ENCODE measurements around the gene CLCN4.

Gene CLCN4

GRCh38 chrX:10197279-10198210, 40.8 kb downstream of the CLCN4 start:
- no peak for DNase-seq (ENCODE audit: low read depth)

GRCh38 chrX:10198254-10198653, 41.5 kb downstream of the CLCN4 start:
- no peak for DNase-seq (ENCODE audit: low read depth)

GRCh38 chrX:10199212-10199611, 42.4 kb downstream of the CLCN4 start:
- no peak for DNase-seq (ENCODE audit: low read depth)

- no peak for DNase-seq (ENCODE audit: low read depth)
These were observed 46.8 kb downstream of the CLCN4 start for GRCh38 chrX:10203617-10204016.

GRCh38 chrX:10206317-10206716, 49.5 kb downstream of the CLCN4 start:
- DNase-seq (ENCODE audit: low read depth), result no peak

- DNase-seq (ENCODE audit: low read depth), result no peak
These were observed 51.6 kb downstream of the CLCN4 start for GRCh38 chrX:10208281-10208856.

GRCh38 chrX:10208953-10209352, 52.2 kb downstream of the CLCN4 start:
- DNase-seq (ENCODE audit: low read depth), result no peak

- no peak for DNase-seq (ENCODE audit: low read depth)
These were observed 55.6 kb downstream of the CLCN4 start for GRCh38 chrX:10212395-10212794.

- DNase-seq (ENCODE audit: low read depth), result no peak
These were observed 56.9 kb downstream of the CLCN4 start for GRCh38 chrX:10213716-10214115.

- no peak for DNase-seq (ENCODE audit: low read depth)
These were observed 59.4 kb downstream of the CLCN4 start for GRCh38 chrX:10216208-10216607.

GRCh38 chrX:10217198-10217597, 60.4 kb downstream of the CLCN4 start:
- DNase-seq (ENCODE audit: low read depth), result no peak

GRCh38 chrX:10221651-10222050, 64.9 kb downstream of the CLCN4 start:
- DNase-seq (ENCODE audit: low read depth), result no peak

GRCh38 chrX:10223276-10223675, 66.5 kb downstream of the CLCN4 start:
- no peak for DNase-seq (ENCODE audit: low read depth)

- no peak for DNase-seq (ENCODE audit: low read depth)
These were observed 67.0 kb downstream of the CLCN4 start for GRCh38 chrX:10223781-10224180.

- DNase-seq (ENCODE audit: low read depth), result no peak
These were observed 73.4 kb downstream of the CLCN4 start for GRCh38 chrX:10230222-10230621.

GRCh38 chrX:10231461-10231860, 74.7 kb downstream of the CLCN4 start:
- no peak for DNase-seq (ENCODE audit: low read depth)

- DNase-seq (ENCODE audit: low read depth), result no peak
These were observed 76.4 kb downstream of the CLCN4 start for GRCh38 chrX:10233173-10233572.

GRCh38 chrX:10233696-10234095, 76.9 kb downstream of the CLCN4 start:
- no peak for DNase-seq (ENCODE audit: low read depth)

GRCh38 chrX:10235851-10236250, 79.1 kb downstream of the CLCN4 start:
- DNase-seq (ENCODE audit: low read depth), result no peak

- no peak for DNase-seq (ENCODE audit: low read depth)
These were observed 80.5 kb downstream of the CLCN4 start for GRCh38 chrX:10237241-10237640.

- no peak for DNase-seq (ENCODE audit: low read depth)
These were observed 82.9 kb downstream of the CLCN4 start for GRCh38 chrX:10239611-10240064.

- DNase-seq (ENCODE audit: low read depth), result no peak
These were observed 84.1 kb downstream of the CLCN4 start for GRCh38 chrX:10240918-10241317.

- no peak for DNase-seq (ENCODE audit: low read depth)
These were observed 85.3 kb downstream of the CLCN4 start for GRCh38 chrX:10242026-10242425.

GRCh38 chrX:10243106-10243505, 86.3 kb downstream of the CLCN4 start:
- no peak for DNase-seq (ENCODE audit: low read depth)
